DND-41 (cell line): ENCODE results near the gene PLD1.

Experiments
- EZH2 ChIP-seq: IDR thresholded peaks from 3 replicates; pipeline ENCODE4 v1.6.1; 2012; ENCODE audit warnings: borderline replicate concordance, low read depth, mild to moderate bottlenecking, moderate library complexity, low read length, inconsistent platforms; ENCODE audit not compliant: severe bottlenecking
- TF ChIP-seq, protein P1 (sequence below): IDR thresholded peaks from 2 replicates; pipeline ENCODE4 v1.5.1; 2012; ENCODE audit warnings: borderline replicate concordance, low read length, moderate library complexity, mild to moderate bottlenecking; ENCODE audit not compliant: poor library complexity, severe bottlenecking; ENCODE audit errors: extremely low read depth

DNA sequence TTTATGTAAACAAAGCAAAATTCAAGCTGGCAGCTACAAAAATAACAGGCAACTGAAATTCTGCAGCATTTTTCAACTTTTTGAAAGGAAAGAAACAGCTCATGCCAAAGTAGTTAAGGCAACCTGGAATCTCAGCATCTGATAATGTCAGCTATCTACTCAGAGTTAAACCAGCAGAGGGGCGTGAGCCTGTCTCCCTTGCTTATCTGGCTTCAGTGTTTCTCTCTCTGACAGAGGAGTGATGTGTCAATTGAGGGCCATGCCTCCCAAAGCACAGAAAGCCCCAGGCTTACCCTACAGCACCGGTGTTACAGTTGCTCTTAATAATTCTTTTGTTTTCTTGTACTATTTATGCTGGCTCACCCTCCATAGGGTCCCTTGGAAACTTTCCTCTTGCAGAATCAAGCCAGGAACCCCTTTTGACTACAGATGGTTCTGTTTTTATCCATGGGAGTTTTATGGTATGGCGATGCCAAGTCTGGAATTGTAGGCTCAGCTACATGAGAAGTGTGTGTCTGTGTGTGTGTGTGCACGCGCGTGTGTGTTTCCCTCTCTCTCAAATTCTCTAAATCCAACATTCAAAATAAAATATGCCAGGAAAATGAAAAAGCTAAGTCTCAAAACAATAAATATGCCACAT lies 40.2 kb upstream of the PLD1 start:
- TF ChIP-seq, protein P1, sequence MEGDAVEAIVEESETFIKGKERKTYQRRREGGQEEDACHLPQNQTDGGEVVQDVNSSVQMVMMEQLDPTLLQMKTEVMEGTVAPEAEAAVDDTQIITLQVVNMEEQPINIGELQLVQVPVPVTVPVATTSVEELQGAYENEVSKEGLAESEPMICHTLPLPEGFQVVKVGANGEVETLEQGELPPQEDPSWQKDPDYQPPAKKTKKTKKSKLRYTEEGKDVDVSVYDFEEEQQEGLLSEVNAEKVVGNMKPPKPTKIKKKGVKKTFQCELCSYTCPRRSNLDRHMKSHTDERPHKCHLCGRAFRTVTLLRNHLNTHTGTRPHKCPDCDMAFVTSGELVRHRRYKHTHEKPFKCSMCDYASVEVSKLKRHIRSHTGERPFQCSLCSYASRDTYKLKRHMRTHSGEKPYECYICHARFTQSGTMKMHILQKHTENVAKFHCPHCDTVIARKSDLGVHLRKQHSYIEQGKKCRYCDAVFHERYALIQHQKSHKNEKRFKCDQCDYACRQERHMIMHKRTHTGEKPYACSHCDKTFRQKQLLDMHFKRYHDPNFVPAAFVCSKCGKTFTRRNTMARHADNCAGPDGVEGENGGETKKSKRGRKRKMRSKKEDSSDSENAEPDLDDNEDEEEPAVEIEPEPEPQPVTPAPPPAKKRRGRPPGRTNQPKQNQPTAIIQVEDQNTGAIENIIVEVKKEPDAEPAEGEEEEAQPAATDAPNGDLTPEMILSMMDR = no peak
- TF ChIP-seq EZH2 = no peak
